Type B pancreatic cell (in vitro differentiated cells): ENCODE data around the gene SEPTIN5. TPM values are rescaled to one million over a fixed set of nuclear protein-coding genes. Genes with fewer than 3 reads are reported as not detected.

Experiments used
- DNase-seq: peaks from one replicate; pipeline ENCODE4 v3.0.0; 2021; ENCODE audit warnings: mixed read lengths; ENCODE audit not compliant: unreplicated experiment; ENCODE audit errors: extremely low spot score
- H3K27ac Mint-ChIP-seq: 2 replicates; pipeline ENCODE4 v1.8.0; 2021; ENCODE audit warnings: mild to moderate bottlenecking, mixed read lengths
- H3K27me3 Mint-ChIP-seq: 2 replicates; pipeline ENCODE4 v1.8.0; 2021; ENCODE audit warnings: mixed read lengths
- H3K36me3 Mint-ChIP-seq: 2 replicates; pipeline ENCODE4 v1.8.0; 2021; ENCODE audit warnings: mixed read lengths
- H3K4me1 Mint-ChIP-seq: one replicate; pipeline ENCODE4 v1.8.0; 2021; ENCODE audit warnings: mixed read lengths; ENCODE audit not compliant: unreplicated experiment
- H3K4me3 Mint-ChIP-seq: 2 replicates; pipeline ENCODE4 v1.8.0; 2021; ENCODE audit warnings: mild to moderate bottlenecking, mixed read lengths
- H3K9me3 Mint-ChIP-seq: 2 replicates; pipeline ENCODE4 v1.8.0; 2021; ENCODE audit warnings: mixed read lengths
- CTCF ChIP-seq: fragments of 200-600 bp; sonication (generic); conservative IDR thresholded peaks from 2 replicates; pipeline ENCODE4 v1.5.0; 2021; ENCODE audit warnings: antibody characterized with exemption, mild to moderate bottlenecking
- total RNA-seq: library from RNA; stranded (reverse); gene quantifications from 2 replicates; pipeline ENCODE4 v1.2.1, GENCODE V29; 2021; ENCODE audit warnings: low replicate concordance

The SEPTIN5 gene
- total RNA-seq, 1 donor from 2014 or later, result 45.7 TPM

DNA sequence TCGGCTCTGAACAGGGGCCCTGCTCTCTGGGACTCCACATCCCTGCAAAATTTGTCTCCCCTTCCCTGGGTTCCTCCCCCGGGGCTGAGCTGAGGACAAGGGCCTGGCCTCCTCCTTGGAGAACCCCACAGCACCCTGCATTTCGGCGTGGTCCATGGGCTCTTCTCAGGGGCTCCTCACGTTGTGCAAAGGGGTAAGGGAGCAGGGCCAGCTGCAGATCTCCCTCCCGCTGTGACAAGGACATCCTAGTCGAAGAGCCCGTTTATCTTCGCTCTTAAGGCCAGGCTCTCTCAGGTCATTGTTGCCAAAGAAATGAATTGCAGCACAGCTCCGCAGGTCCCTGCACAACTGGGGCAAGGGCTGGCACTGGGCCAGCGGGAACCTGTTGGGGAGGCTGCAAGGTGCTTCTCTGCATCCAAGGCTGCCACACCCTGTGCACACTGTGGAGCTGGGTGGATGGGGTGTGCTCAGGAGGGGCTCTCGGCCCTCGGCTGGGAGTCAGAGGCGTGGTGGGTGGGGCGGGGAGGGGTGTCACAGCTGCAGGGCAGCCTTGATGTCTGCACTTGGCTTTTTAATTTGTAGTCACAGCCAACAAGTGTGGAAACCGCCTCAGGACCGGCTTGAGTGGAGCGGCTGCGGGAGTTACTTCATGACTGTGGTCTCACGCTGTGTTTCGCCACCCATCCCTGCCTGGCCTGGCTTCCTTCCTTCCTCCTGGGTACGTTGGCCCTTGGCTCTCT is 26.6 kb upstream of the SEPTIN5 start:
- no peak for TF ChIP-seq CTCF
- H3K4me1 Mint-ChIP-seq, result peaks cover 11% of the 10 kb centered on the region
- peak overlapping the region; percentile 52 for H3K4me3 Mint-ChIP-seq
- peaks cover 7% of the 10 kb centered on the region for H3K27me3 Mint-ChIP-seq
- DNase-seq, result no peak
- no peaks in the 10 kb centered on the region for H3K9me3 Mint-ChIP-seq
- H3K36me3 Mint-ChIP-seq, result no peaks in the 10 kb centered on the region
- H3K27ac Mint-ChIP-seq, result peak overlapping the region; percentile 71

- Mint-ChIP-seq H3K27me3 (peaks cover 7% of the 10 kb centered on the region), H3K27ac (peak overlapping the region; percentile 71), H3K4me1 (peaks cover 11% of the 10 kb centered on the region), H3K9me3 (no peaks in the 10 kb centered on the region), H3K4me3 (no peak overlapping the region), H3K36me3 (no peaks in the 10 kb centered on the region)
- no peak for DNase-seq
- no peak for TF ChIP-seq CTCF
These were observed 25.7 kb upstream of the SEPTIN5 start for GRCh38 chr22:19688301-19689290.

GRCh38 chr22:19689408-19689807 is 24.9 kb upstream of the SEPTIN5 start:
- Mint-ChIP-seq H3K36me3 (no peaks in the 10 kb centered on the region), H3K27me3 (peaks cover 7% of the 10 kb centered on the region), H3K4me1 (peaks cover 11% of the 10 kb centered on the region), H3K9me3 (no peaks in the 10 kb centered on the region), H3K4me3 (no peak overlapping the region), H3K27ac (no peak overlapping the region)
- TF ChIP-seq CTCF, result no peak
- no peak for DNase-seq

- no peak for TF ChIP-seq CTCF
- H3K9me3 Mint-ChIP-seq, result no peaks in the 10 kb centered on the region
- DNase-seq, result no peak
- peak overlapping the region; percentile 91 for H3K27ac Mint-ChIP-seq
- no peaks in the 10 kb centered on the region for H3K36me3 Mint-ChIP-seq
- H3K27me3 Mint-ChIP-seq, result peaks cover 5% of the 10 kb centered on the region
- H3K4me1 Mint-ChIP-seq, result peaks cover 11% of the 10 kb centered on the region
- H3K4me3 Mint-ChIP-seq, result peak overlapping the region; percentile 58
These were observed 23.1 kb upstream of the SEPTIN5 start for GRCh38 chr22:19691007-19691720.

GRCh38 chr22:19691721-19692341 is 22.5 kb upstream of the SEPTIN5 start:
- H3K4me1 Mint-ChIP-seq, result peaks cover 11% of the 10 kb centered on the region
- H3K4me3 Mint-ChIP-seq, result peak overlapping the region; percentile 58
- DNase-seq, result no peak
- TF ChIP-seq CTCF, result no peak
- no peaks in the 10 kb centered on the region for H3K9me3 Mint-ChIP-seq
- peak overlapping the region; percentile 91 for H3K27ac Mint-ChIP-seq
- H3K27me3 Mint-ChIP-seq, result peaks cover 2% of the 10 kb centered on the region
- no peaks in the 10 kb centered on the region for H3K36me3 Mint-ChIP-seq
